ENCODE results near the gene SENP3.

SENP3 gene

GRCh38 chr17:7557147-7557764 is 4.5 kb upstream of the SENP3 start:
- no peak for DNase-seq

GRCh38 chr17:7557775-7558543 is 3.8 kb upstream of the SENP3 start:
- no peak for DNase-seq

DNA sequence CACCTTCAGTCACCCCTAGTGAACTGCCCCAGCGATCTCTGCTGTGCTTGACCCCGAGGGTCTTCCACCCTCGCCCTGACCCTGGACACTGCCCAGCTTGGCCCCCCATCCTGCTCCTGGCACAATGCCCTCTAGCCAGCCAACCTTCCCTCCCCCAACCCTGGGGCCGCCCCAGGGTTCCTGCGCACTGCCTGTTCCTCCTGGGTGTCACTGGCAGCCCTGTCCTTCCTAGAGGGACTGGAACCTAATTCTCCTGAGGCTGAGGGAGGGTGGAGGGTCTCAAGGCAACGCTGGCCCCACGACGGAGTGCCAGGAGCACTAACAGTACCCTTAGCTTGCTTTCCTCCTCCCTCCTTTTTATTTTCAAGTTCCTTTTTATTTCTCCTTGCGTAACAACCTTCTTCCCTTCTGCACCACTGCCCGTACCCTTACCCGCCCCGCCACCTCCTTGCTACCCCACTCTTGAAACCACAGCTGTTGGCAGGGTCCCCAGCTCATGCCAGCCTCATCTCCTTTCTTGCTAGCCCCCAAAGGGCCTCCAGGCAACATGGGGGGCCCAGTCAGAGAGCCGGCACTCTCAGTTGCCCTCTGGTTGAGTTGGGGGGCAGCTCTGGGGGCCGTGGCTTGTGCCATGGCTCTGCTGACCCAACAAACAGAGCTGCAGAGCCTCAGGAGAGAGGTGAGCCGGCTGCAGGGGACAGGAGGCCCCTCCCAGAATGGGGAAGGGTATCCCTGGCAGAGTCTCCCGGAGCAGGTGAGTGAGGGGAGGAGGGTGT is 3.0 kb upstream of the SENP3 start, which contains the start of gene TNFSF13:
TSS of gene TNFSF13 (plus strand) at position 207 of the 776 bp plus-strand sequence. CDS start at position 497, 290 bp downstream.
- DNase-seq, result no peak

DNA sequence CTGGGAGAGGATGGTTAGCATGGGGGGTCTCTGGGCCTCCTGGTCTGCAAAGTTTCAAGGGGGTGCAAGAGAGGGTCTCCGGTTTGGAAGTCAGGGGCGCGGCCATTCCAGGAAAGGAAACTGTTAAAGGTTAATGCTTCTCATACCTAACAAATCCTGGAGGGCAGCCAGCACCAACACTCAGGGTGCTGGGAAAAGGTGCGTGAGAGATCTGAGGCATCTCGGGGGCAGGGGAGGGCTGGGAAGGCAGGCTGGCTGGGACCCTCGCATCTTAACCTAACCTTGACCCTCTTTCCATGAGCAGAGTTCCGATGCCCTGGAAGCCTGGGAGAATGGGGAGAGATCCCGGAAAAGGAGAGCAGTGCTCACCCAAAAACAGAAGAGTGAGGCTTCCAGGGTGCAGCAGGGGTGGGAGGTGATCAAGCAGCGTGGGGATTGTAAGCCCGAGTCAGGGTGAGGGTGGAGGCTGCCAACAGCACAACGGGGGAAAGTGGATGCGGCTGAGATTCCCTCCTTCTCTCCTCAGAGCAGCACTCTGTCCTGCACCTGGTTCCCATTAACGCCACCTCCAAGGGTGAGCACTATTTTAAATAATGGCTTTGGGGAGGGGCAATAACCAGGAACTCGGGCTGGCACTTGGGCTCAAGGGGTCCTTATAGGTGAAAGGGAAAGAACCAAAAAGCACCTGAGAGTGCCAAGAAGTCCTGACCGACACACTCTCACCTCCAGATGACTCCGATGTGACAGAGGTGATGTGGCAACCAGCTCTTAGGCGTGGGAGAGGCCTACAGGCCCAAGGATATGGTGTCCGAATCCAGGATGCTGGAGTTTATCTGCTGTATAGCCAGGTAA is 2.2 kb upstream of the SENP3 start:
- DNase-seq, result no peak

- no peak for DNase-seq
Measured at GRCh38 chr17:7560172-7561027, 1.3 kb upstream of the SENP3 start.

DNA sequence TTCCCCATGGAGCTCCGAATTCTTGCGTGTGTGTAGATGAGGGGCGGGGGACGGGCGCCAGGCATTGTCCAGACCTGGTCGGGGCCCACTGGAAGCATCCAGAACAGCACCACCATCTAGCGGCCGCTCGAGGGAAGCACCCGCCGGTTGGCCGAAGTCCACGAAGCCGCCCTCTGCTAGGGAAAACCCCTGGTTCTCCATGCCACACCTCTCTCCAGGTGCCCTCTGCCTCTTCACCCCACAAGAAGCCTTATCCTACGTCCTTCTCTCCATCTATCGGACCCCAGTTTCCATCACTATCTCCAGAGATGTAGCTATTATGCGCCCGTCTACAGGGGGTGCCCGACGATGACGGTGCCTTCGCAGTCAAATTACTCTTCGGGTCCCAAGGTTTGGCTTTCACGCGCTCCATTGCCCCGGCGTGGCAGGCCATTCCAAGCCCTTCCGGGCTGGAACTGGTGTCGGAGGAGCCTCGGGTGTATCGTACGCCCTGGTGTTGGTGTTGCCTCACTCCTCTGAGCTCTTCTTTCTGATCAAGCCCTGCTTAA is 617 bp upstream of the SENP3 start:
- DNase-seq, result no peak

DNA sequence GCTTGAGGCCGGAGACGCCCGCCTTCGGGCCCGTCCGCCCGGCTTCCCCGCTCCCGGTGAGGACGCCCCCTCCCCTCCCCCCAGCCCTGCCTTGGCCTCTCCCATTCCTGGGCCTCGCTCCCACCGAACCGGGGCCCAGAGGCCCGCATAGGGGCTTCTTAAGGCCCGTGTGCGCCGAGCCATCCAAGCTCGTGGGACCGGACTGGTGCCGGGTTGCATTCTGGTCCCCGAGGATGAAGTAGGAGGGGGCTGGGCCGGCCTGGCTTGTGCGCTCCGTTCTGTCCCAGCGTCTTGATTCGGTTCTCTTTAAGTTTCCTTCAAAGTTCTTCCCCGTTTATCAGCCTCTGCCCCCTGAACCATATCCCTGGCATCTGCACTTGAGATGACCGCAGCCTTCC is 488 bp downstream of the SENP3 start:
- no peak for DNase-seq

DNA sequence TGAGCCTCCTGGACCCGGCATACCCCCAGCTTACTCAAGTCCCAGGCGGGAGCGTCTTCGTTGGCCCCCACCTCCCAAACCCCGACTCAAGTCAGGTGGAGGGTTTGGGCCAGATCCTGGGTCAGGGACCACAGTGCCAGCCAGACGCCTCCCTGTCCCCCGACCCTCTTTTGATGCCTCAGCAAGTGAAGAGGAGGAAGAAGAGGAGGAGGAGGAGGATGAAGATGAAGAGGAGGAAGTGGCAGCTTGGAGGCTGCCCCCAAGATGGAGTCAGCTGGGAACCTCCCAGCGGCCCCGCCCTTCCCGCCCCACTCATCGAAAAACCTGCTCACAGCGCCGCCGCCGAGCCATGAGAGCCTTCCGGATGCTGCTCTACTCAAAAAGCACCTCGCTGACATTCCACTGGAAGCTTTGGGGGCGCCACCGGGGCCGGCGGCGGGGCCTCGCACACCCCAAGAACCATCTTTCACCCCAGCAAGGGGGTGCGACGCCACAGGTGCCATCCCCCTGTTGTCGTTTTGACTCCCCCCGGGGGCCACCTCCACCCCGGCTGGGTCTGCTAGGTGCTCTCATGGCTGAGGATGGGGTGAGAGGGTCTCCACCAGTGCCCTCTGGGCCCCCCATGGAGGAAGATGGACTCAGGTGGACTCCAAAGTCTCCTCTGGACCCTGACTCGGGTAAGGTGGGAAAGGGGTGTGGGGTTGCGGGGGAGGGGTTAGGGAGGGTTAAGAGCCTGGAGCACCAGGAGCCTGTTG is 1.6 kb downstream of the SENP3 start:
- no peak for DNase-seq

- DNase-seq, result no peak
Measured at GRCh38 chr17:7569571-7569970, 7.9 kb downstream of the SENP3 start.

DNA sequence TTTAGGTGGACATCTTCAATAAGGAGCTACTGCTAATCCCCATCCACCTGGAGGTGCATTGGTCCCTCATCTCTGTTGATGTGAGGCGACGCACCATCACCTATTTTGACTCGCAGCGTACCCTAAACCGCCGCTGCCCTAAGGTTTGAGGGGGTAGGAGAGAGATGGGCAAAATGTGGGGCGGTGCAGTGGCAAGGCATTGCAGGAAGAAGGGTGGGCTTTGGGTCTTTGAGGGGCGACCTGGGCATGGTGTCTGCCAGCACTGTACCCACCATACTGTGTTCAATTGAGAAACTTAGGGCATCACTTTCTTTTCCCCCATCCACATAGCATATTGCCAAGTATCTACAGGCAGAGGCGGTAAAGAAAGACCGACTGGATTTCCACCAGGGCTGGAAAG is 8.6 kb downstream of the SENP3 start:
- DNase-seq, result no peak

DNA sequence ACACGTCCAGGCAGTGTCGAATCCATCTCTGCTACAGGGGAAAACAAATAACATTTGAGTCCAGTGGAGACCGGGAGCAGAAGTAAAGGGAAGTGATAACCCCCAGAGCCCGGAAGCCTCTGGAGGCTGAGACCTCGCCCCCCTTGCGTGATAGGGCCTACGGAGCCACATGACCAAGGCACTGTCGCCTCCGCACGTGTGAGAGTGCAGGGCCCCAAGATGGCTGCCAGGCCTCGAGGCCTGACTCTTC is 10.5 kb downstream of the SENP3 start:
- DNase-seq, result no peak

GRCh38 chr17:7572588-7573323 is 11.0 kb downstream of the SENP3 start:
- peak; percentile 69 for DNase-seq

- no peak for DNase-seq
Measured at GRCh38 chr17:7573324-7574080, 11.8 kb downstream of the SENP3 start.

GRCh38 chr17:7574176-7574953 is 12.6 kb downstream of the SENP3 start:
- no peak for DNase-seq

GRCh38 chr17:7575481-7575883 is 13.8 kb downstream of the SENP3 start:
- DNase-seq, result no peak

GRCh38 chr17:7575959-7576358 is 14.2 kb downstream of the SENP3 start:
- no peak for DNase-seq

DNA sequence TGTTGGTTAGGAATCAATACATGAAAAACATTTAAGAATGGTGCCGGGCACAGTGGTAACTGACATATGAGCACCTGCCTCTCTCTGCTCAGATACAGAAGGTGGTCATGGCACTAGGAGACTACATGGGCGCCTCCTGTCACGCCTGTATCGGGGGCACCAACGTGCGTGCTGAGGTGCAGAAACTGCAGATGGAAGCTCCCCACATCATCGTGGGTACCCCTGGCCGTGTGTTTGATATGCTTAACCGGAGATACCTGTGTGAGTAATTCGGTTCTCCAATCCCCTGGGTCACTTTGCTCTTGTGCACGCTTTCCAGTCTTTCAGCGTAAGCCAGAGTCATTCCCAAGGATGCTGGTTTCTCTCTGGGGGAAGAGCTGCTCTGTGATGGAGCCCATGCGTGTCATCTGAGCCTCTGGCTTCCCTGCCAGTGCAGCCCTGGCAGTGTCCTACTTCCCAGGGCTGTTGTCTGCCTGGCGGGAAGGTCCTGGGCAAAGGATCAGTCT is 14.8 kb downstream of the SENP3 start:
- no peak for DNase-seq

Data from NCI-H524 treated with DMSO at 0.1 percent for 48 hours (cell line).